NK-92 (cell line): ENCODE data around the gene PLEKHA5.
"Not testable (repeated sequence)": the region's sequence is repeated elsewhere in the genome, so short reads cannot be mapped to it uniquely, and the experiment has no call there.

Experiments used
- DNase-seq: peaks from one replicate; lab custom pipeline; 2025; ENCODE audit not compliant: unreplicated experiment; lab: John Stamatoyannopoulos, UW

The PLEKHA5 gene

GRCh38 chr12:19261773-19262172 is 132.2 kb downstream of the PLEKHA5 start:
- DNase-seq, result no peak

GRCh38 chr12:19263672-19264071 is 134.1 kb downstream of the PLEKHA5 start:
- no peak for DNase-seq

- no peak for DNase-seq
These were observed 144.2 kb downstream of the PLEKHA5 start for GRCh38 chr12:19273482-19274330.

GRCh38 chr12:19276767-19277166 is 147.2 kb downstream of the PLEKHA5 start:
- no peak for DNase-seq

GRCh38 chr12:19277711-19278110 is 148.2 kb downstream of the PLEKHA5 start:
- no peak for DNase-seq

- DNase-seq, result no peak
These were observed 148.9 kb downstream of the PLEKHA5 start for GRCh38 chr12:19278407-19278806.

GRCh38 chr12:19282133-19282699 is 152.7 kb downstream of the PLEKHA5 start:
- DNase-seq, result no peak

- no peak for DNase-seq
These were observed 155.1 kb downstream of the PLEKHA5 start for GRCh38 chr12:19284658-19285057.

GRCh38 chr12:19285793-19286448 is 156.4 kb downstream of the PLEKHA5 start:
- DNase-seq, result no peak

- DNase-seq, result no peak
These were observed 157.8 kb downstream of the PLEKHA5 start for GRCh38 chr12:19287302-19287701.

GRCh38 chr12:19288161-19288560 is 158.6 kb downstream of the PLEKHA5 start:
- no peak for DNase-seq

GRCh38 chr12:19288603-19289244 is 159.2 kb downstream of the PLEKHA5 start:
- no peak for DNase-seq

GRCh38 chr12:19298836-19299605 is 169.5 kb downstream of the PLEKHA5 start:
- no peak for DNase-seq

- DNase-seq, result no peak
These were observed 170.2 kb downstream of the PLEKHA5 start for GRCh38 chr12:19299765-19300164.

GRCh38 chr12:19301223-19301622 is 171.7 kb downstream of the PLEKHA5 start:
- no peak for DNase-seq

- no peak for DNase-seq
These were observed 172.2 kb downstream of the PLEKHA5 start for GRCh38 chr12:19301688-19302087.

- no peak for DNase-seq
These were observed 172.6 kb downstream of the PLEKHA5 start for GRCh38 chr12:19302100-19302640.

GRCh38 chr12:19303496-19303895 is 174.0 kb downstream of the PLEKHA5 start:
- no peak for DNase-seq

- no peak for DNase-seq
These were observed 174.7 kb downstream of the PLEKHA5 start for GRCh38 chr12:19304149-19304750.

GRCh38 chr12:19305621-19306020 is 176.1 kb downstream of the PLEKHA5 start:
- not testable (repeated sequence) for DNase-seq
